Hematopoietic multipotent progenitor cell (in vitro differentiated cells): Measurements from ENCODE around the gene LZTR1. TPM values are rescaled to one million over a fixed set of nuclear protein-coding genes. Genes with fewer than 3 reads are reported as not detected.
"Not testable (repeated sequence)": the region's sequence is repeated elsewhere in the genome, so short reads cannot be mapped to it uniquely, and the experiment has no call there.

Source experiments
- DNase-seq, 3 donors: peaks; one replicate each; pipeline ENCODE4 v3.0.0-alpha.2; 2011 to 2015; ENCODE audit warnings: low read depth in 2 of 3, low spot score in 2 of 3
- total RNA-seq: library from RNA; depleted of rRNA; stranded (reverse); fragments of >200 nt; gene quantifications from one replicate; pipeline ENCODE4 v1.2.3, GENCODE V29; 2012

Gene LZTR1
- total RNA-seq, 1 donor, result 72.2 TPM

- no peak for DNase-seq
Measured at GRCh38 chr22:21030032-21030431, 47.9 kb downstream of the LZTR1 start.

GRCh38 chr22:21030621-21031544, 48.8 kb downstream of the LZTR1 start:
- DNase-seq, result no peak

GRCh38 chr22:21031545-21032036, 49.5 kb downstream of the LZTR1 start:
- DNase-seq, result no peak

- DNase-seq, result peak in 1 of 3 donors; percentile 14
Measured at GRCh38 chr22:21032037-21032867, 50.2 kb downstream of the LZTR1 start, which contains the start of gene SLC7A4. TSS of gene SLC7A4 (minus strand) at chr22:21032561. CDS start at chr22:21031812, 749 bp downstream.

- DNase-seq, result no peak
Measured at GRCh38 chr22:21032868-21033688, 51.0 kb downstream of the LZTR1 start.

- no peak for DNase-seq
Measured at GRCh38 chr22:21033895-21034294, 51.8 kb downstream of the LZTR1 start.

- DNase-seq, result no peak
Measured at GRCh38 chr22:21034989-21035388, 52.9 kb downstream of the LZTR1 start.

- no peak for DNase-seq
Measured at GRCh38 chr22:21038405-21038804, 56.3 kb downstream of the LZTR1 start.

GRCh38 chr22:21039158-21039557, 57.1 kb downstream of the LZTR1 start:
- not testable (repeated sequence) for DNase-seq

GRCh38 chr22:21041937-21042336, 59.8 kb downstream of the LZTR1 start:
- no peak for DNase-seq

- DNase-seq, result no peak
Measured at GRCh38 chr22:21042978-21043859, 61.1 kb downstream of the LZTR1 start.

- no peak for DNase-seq
Measured at GRCh38 chr22:21043860-21044535, 61.9 kb downstream of the LZTR1 start.

GRCh38 chr22:21044931-21045584, 63.0 kb downstream of the LZTR1 start:
- DNase-seq, result peak in 2 of 3 donors; percentile 62 to 68

GRCh38 chr22:21045585-21046294, 63.6 kb downstream of the LZTR1 start, which contains the start of gene LRRC74B:
TSS of gene LRRC74B (plus strand) at chr22:21045946. CDS start at chr22:21045987, 41 bp downstream.
- DNase-seq, result peak; percentile 29 to 82 (median 81)

- no peak for DNase-seq
Measured at GRCh38 chr22:21047035-21047661, 65.1 kb downstream of the LZTR1 start.

GRCh38 chr22:21047730-21048129, 65.6 kb downstream of the LZTR1 start:
- DNase-seq, result no peak

- not testable (repeated sequence) for DNase-seq
Measured at GRCh38 chr22:21048448-21048847, 66.4 kb downstream of the LZTR1 start.
